Choroid plexus epithelial cell (primary cell): ENCODE results near the gene HIBCH.

Experiments
- DNase-seq: peaks from one replicate; pipeline ENCODE4 v3.0.0-alpha.2; 2010; ENCODE audit warnings: low read depth
- H3K4me3 ChIP-seq: 2 replicates; pipeline ENCODE4 v1.5.1; 2011; ENCODE audit warnings: low read depth, mild to moderate bottlenecking, control low read depth, low read length, moderate library complexity
- CTCF ChIP-seq: conservative IDR thresholded peaks from 2 replicates; pipeline ENCODE4 v1.5.1; 2011; ENCODE audit warnings: low read depth, mild to moderate bottlenecking, control low read depth, inconsistent platforms, low read length, moderate library complexity

The HIBCH gene

GRCh38 chr2:190190507-190191162, 129.0 kb downstream of the HIBCH start:
- TF ChIP-seq CTCF: no peak
- no peak for DNase-seq
- no peak overlapping the region for H3K4me3 ChIP-seq

DNA sequence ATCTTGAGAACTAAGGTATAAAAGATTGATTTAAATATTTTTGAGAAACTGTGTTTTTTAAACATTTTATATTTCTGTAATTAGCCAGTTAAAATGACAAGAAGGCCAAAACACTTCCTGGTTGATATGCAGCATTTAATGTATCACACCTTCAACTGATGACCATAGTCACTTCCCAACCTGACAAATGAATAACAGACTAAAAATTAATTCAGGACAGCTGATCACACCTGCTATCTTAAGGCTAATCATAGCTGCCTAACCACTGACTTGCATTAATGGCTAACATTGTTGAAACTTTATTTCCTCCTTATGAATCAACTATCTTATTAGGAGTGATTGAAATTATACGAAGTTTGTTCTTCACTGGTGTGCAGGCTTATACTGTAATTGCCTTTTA, 131.3 kb downstream of the HIBCH start:
- H3K4me3 ChIP-seq: no peak overlapping the region
- TF ChIP-seq CTCF: no peak
- DNase-seq: no peak

DNA sequence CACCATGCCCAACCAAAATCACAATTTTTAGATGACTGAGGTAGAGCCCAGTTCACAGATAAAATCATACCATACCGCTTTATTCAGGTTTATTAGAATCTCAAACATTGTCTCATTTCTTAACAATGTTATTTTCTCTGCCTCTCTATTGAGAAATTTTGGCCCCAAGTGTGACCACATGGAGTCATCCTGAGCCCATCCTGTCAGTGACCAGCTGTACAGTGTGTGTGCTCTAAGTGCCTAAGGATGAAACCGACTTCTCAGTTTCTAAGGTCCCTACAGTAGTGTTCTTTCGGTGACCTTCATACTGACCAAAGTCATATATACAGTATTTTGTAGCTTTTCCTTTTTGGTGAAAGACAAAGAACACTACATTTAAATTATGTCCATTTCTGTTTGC, 133.4 kb downstream of the HIBCH start:
- TF ChIP-seq CTCF: no peak
- no peak overlapping the region for H3K4me3 ChIP-seq
- DNase-seq: no peak

- no peak overlapping the region for H3K4me3 ChIP-seq
- no peak for TF ChIP-seq CTCF
- no peak for DNase-seq
Observed at GRCh38 chr2:190185380-190185779, 134.2 kb downstream of the HIBCH start.

GRCh38 chr2:190184460-190184859, 135.2 kb downstream of the HIBCH start:
- no peak for TF ChIP-seq CTCF
- H3K4me3 ChIP-seq: no peak overlapping the region

GRCh38 chr2:190183539-190183938, 136.1 kb downstream of the HIBCH start:
- no peak for TF ChIP-seq CTCF
- no peak for DNase-seq

More at GRCh38 chr2:190184460-190184859, 135.2 kb downstream of the HIBCH start:
- DNase-seq: no peak

GRCh38 chr2:190182071-190182524, 137.5 kb downstream of the HIBCH start:
- no peak overlapping the region for H3K4me3 ChIP-seq
- no peak for TF ChIP-seq CTCF
- DNase-seq: no peak

More at GRCh38 chr2:190183539-190183938, 136.1 kb downstream of the HIBCH start:
- H3K4me3 ChIP-seq: no peak overlapping the region
